NCI-H2196 treated with DMSO at 0.1 percent for 48 hours (cell line): ENCODE measurements around the gene SH3RF3.

Experiments used
- DNase-seq: peaks from one replicate; lab custom pipeline; 2025; ENCODE audit not compliant: unreplicated experiment; lab: John Stamatoyannopoulos, UW

SH3RF3 gene

DNA sequence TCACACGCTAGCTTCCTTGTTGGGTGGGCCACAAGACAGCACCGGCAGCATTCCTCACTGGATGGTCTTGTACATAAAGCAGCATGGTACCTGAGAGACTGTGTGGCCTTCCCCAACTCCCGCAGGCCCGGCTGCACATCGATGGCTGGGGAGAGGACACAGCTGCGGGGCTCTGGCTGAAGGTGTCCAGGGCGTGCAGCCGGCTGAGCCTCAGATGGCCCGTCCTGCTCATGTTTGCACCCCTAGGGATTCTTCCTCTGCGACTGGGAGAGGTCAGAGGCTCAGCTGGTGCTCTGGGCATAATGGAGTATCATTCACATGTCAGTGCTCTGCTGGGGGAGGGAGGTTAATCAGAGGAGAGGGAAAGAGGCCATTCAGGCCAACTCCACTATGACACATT, 276.9 kb downstream of the SH3RF3 start:
- DNase-seq, result no peak

- no peak for DNase-seq
These were observed 277.3 kb downstream of the SH3RF3 start for GRCh38 chr2:109406301-109406700.

DNA sequence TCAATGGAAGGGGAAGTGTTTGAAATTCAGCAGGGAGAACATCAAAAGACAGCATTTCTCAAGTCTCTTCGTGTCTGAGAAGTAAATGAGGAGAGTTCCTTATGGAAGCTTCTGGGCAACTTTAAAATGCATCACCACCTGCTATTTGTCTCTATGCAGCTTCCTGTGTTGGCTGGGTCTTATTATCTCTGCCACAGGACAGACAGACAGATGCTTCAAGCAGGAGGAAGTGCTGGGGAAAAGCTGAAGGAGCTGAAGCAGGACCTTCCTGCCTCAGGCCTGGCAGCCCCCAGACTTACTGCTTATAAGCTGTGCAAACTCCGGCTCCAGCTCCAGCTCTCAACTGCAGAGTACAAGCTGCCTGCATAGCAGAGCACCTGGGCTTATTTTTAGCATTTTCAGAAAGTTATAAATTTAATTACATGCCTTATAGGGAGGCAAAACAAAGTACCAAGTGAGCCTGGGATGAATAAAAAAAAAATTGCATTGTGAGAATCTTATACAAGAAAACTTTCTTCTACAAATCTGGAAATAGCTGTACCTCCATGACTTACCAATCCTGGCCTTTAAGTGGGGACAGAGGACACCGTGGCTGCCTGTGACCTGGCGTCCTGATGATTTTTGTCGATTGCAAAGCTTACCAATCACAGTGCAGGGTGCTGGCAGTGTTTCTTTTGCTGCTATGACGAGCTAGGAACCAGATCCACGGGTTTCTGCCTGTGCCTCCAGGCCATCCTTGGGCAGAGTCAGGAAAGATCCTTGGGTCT, 278.5 kb downstream of the SH3RF3 start:
- no peak for DNase-seq

DNA sequence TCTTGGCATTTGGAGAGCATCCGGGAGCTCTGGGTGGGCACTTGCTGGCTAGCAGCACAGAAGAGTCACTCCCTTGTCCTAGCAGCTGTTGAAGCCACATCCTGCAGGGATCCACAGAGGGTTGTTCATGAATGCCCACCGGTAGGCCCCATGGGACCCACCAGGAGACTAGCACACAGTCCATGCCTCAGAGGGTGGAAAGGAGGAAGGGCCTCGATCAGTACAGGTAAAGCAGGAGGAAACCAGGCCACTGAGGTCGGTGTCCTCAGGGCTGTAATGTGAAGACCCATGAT, 279.0 kb downstream of the SH3RF3 start:
- DNase-seq, result no peak

DNA sequence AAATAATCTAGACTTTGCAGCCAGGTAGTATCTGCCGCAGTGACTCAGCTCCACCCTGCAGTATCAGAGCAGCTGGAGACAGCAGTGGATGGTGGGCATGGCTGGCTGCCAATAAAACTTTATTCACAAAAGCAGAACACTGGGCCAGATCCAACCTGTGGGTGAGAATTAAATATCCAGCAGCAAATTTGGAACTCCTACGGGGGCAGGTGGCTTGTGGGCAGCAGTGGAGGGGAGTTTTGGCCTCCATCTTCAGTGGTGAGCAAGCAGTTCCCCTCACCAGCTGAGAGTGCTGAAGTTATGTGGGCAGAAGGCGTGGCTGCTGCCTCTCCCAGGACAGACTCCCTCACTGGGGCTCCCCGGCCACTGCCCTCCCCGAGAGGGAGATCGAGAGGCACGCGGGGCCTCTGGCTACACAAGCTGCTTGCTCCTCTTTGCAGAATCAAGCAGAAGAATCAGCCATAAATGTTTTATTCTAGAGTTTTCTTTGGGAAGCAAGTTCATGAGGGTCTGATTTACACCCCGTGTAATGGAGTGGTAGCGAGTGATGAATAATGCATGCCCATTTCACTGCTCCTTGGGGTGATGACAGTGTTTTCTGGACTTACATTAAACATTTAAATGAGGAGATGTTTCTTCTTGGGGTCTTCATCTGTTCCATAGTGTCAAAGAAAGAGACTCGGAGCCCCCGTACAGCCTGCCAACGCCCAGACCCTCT, 280.5 kb downstream of the SH3RF3 start:
- no peak for DNase-seq

DNA sequence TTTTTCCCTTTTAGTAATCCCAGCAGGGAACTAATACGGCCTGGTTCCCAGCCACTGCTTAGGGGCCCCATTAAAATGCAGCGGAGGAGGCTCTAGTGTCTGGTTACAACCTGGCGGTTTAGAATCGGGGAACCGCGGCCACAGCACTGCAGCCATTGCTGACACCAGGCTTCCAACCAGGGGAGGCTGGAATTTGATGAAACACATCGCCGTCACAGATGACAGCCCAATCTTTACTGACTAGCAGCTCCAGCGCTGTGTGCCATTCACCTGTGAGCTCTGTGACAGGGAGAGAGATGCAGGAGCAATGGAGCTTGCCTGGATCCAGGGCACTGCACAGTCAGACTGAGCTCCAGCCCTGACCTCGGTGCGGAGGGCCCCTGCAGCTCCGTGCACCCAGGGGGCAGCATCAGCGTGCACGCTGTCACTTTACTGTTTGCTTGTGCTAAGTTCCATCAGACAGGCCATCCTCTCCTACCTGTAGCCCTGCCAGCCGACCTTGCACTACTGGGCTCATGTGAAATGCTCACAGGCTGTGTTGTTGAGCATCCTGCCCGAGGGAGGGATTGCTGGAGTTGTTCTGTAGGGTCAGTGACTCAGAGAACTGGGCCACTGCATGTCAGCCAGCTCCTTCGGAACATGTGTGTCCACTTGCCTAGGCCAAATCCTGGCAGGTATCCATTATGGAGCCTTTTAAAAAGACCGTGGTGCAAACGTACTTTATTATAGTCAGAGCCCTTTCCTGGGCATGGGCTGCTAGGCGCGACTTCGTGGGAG, 281.2 kb downstream of the SH3RF3 start:
- no peak for DNase-seq

- DNase-seq, result no peak
These were observed 282.8 kb downstream of the SH3RF3 start for GRCh38 chr2:109411640-109412325.

- DNase-seq, result no peak
These were observed 286.6 kb downstream of the SH3RF3 start for GRCh38 chr2:109415581-109416013.

- no peak for DNase-seq
These were observed 288.8 kb downstream of the SH3RF3 start for GRCh38 chr2:109417701-109418335.

DNA sequence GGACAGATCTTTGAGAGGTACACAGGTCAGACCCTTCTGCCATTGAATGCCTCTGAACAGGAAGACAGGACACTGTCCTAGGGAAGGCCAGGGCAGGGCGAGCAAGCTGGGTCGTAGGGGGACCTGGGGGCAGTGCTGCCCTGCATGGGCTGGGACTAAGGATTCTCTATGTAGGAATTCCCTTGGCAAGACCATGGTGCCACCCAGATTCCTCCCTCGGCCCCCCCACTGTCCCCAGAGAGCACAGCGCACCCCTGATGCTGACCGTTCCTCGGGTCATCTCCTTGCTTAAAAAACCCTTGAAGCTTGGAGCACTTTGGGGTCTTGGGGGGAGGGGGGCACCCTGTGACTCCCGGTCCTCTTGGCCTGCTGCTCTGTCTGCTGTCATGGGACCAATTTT, 289.7 kb downstream of the SH3RF3 start:
- DNase-seq, result no peak

- no peak for DNase-seq
These were observed 290.3 kb downstream of the SH3RF3 start for GRCh38 chr2:109419171-109419756.

DNA sequence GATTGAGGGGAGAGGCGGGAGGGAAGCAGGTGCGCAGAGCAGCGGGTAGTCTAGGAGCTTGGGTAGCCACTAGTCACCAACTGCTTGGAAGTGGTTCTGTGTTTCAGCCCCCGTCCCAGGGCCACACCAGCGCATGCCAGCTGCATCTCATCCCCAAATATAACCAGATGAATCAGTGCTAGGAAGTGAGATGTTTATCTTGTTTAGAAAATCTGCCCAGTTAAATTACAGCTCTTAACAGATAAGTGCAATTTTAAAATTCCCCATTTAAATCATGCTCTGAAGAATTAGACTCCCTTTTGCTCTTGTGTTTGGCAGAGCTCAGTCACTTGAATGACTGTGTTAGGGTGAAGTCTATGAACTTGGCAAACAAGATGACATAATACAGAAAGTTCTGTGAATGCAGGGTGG, 291.0 kb downstream of the SH3RF3 start:
- no peak for DNase-seq

- no peak for DNase-seq
These were observed 292.1 kb downstream of the SH3RF3 start for GRCh38 chr2:109421101-109421500.

DNA sequence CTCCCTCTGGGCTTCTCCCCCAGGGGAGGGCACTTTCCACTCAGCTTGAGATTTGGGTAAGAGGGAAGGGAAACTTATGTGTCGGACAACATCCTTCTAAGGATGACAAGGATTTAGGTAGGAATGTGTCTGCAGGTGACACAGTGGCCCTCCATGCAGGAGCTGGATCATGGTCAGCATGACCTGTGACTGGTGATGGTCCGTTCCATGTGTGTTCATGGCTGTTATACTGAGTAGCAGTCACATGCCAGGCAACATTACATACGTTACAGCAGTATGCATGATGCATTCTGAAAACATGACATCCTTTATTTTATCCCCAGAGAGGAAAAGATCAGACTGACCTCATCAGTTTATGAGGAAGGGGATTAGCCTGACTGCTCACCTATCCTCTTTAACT, 292.6 kb downstream of the SH3RF3 start:
- DNase-seq, result no peak

- no peak for DNase-seq
These were observed 293.2 kb downstream of the SH3RF3 start for GRCh38 chr2:109422071-109422757.

DNA sequence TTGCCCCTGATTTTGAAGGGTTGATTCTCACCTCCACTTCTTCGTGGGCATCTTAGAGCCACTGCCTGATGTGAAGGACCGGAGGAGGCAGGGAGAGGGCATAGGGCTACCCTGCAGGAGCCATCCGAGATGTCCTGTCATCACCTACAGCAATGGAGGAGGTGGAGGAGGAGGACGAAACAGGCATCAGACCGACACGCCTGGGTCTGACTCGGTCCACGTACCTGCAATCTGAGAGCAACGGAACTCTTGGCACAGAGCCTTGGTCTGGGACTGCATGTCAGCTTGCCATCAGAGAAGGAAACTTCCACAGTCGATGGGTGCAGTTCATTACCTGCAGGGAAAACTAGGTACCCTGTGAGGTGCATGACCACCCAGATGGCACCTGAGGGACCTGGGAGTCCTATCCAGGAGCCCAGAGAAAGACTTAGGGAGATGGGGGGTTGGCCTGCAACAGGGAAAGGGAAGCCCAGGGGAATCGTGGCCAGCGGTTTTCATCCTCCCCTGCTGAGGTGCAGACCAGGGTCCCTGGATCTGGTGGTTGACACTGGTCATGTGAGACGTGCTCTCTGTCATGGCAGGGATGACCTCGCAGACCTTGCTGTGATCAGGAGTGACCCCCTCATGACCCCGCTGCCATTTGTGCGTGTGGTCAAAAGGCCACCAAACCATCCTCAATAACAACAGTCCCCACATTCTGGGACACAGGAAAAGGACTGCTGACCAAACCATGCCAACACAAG, 293.9 kb downstream of the SH3RF3 start:
- DNase-seq, result no peak

- no peak for DNase-seq
These were observed 294.8 kb downstream of the SH3RF3 start for GRCh38 chr2:109423556-109424359.

DNA sequence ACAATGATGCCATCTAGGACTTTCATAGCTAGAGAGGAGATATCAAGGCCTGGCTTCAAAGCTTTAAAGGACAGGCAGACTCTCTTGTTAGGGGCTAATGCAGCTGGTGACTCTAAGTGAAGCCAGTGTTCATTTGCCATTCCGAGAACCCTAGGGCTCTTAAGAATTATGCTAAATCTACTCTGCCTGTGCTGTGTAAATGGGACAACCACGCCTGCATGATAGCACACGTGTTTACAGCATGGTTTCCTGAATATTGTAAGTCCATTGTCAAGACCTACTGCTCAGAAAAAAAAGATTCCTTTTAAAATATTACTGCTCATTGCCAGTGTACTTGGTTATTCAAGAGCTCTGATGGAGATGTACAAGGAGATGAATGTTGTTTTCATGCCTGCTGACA, 296.4 kb downstream of the SH3RF3 start:
- no peak for DNase-seq
